Bone marrow (tissue), 2 donors: ENCODE data around the gene ADAM10.

Experiments used
- DNase-seq, 2 donors: peaks; one replicate each; lab custom pipeline; 2025; lab: John Stamatoyannopoulos, UW

The ADAM10 gene

DNA sequence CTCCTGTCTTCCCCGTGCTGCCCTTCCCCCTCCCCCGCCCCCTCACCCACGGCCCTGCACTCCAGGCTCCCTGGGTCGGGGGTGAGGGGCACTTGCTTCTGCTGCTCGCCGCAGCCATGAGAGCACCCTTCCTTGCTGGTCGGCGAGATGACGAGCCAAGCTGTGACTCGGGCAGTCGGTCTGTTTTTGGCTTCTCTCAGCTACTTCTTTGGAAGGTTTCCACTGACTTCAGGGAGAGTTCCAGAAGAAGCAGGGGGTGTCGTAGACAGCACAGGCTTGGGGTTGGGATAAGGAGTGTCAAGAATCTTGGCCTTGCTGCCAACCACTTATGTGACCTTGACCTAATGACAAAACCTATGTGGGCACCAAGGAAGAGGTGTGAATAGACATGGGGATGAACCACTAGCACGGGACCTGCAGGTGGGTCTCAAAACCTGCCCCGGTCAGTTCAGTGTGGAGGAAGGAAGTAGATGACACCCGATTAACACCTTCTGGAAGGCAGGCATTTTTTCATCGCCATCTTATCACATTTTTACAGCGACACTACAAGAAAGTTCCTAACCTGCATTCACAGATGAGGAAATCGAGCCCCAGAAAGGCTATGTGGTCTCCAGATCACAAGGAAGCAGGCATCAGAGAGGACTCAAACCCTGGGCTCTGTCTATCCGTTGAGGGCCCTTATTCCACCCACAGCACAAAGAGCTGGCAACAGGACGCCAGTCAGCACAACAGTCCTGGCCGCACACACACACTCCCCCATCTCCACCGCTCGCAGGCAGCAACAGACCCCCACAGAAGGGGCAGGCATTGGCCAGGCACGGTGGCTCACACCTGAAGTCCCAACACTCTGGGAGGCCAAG, 196.8 kb downstream of the ADAM10 start:
- DNase-seq, result no peak

DNA sequence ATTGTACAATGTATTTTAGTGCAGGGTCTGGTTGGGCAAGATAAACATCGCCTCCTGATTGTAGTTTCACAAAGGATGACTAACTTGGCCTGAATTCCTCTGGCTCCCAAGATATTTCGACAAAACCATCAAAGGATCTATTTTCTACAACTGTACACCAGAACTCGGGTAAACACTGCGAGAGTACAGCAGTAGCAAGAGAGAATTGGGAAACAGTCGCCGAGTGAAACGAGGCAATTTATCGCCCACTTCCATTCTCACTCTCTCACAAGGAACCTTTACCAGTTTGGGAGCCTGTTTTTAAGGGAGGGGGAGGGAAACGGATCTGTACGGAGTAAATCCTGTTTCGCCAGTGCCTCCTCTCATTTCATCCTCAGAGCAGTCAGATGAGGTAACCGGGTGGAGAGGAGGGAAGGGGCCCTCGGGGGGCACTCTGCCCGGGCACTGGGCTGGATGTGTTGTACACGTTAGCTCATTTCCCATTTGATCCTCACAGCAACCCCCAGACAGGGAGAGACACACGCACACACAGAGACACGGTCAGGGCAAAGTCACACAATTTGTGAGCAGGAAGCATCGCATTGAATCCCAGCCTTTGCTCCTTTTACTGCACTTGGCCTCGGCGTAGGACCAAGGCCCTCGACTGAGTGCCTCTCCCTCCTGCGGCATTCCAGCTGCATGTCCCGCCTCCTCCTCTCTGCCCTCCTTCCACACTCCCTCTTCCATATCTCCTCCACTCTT, 197.6 kb downstream of the ADAM10 start:
- no peak for DNase-seq

DNA sequence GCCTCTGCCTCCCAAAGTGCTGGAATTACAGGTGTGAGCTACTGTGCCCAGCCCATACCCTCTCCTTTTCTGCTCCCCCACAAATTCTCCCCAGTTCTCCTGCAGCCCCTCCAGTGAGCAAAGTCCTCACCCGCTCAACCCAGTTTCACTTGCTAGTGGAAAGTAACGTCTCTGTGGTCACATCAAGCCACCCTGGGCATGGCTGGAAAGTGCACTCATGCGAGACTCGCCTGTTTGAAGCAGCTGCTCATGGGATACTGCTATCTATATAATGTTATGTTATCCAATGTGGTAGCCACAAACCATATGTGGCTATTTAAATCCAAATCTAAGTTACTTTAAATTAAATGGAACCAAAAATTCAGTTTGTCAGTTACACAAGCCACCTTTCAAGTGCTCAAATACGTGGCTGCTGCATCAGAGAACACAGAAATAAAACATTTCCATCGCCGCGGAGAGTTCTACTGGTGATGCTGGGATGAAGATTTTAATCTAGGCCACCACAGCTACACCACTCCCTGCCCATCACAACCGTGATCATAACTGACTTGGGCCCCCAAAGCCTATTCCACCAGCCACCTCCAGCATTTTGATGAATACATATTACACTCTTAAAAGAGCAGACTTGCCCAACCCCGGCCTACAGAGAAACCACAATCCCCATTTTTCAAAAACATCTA, 198.3 kb downstream of the ADAM10 start:
- no peak for DNase-seq

DNA sequence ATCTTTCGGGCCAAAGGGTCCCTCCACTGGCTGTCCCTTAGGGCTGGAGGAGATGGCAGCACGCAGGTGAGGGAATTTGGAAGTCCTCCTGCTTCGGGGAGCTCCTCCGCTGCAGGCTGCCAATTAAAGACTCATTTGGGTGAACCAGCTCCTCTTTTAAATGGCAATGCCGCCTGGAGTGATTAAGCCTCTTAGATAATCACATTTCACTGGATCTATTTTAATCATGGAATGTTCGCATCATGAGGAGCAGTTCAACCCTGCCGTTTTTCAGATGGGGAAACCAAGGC, 199.8 kb downstream of the ADAM10 start:
- DNase-seq, result no peak

DNA sequence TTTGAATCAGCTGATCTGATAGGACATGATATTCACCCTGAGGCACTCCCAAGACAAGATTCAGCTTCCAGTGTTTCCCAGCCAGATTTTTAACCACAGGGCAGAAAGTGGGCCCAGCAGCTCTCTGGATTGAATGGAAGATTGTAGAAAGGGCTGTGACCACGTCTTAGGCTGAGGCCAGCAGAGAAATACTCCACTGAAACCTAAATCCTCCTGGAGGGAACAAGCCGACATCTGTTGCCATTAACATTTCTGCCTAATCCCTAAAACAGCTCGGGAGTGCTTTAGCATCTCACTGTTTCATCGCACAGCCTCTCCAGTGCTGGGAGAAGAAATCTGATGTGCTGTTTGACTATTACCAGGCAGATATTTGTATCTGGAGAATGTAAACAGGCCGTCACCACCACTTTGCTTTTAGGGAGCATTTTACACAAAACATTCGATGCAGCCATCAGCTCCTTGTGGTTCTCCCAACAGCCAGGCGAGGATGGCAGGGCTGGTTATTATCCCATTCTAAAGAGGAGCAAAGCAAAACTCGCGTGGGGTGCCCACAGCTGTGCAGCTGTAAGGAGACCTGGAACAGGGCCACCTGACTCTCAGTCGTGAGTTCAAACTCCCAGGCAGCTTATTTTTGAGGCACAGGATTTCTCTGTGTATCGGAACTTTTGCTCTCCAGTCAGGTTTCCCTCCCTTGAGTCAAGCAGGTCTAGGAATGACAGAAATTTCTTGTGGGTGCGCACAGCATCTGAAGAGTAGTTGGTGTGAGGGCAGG, 200.3 kb downstream of the ADAM10 start:
- DNase-seq, result no peak

DNA sequence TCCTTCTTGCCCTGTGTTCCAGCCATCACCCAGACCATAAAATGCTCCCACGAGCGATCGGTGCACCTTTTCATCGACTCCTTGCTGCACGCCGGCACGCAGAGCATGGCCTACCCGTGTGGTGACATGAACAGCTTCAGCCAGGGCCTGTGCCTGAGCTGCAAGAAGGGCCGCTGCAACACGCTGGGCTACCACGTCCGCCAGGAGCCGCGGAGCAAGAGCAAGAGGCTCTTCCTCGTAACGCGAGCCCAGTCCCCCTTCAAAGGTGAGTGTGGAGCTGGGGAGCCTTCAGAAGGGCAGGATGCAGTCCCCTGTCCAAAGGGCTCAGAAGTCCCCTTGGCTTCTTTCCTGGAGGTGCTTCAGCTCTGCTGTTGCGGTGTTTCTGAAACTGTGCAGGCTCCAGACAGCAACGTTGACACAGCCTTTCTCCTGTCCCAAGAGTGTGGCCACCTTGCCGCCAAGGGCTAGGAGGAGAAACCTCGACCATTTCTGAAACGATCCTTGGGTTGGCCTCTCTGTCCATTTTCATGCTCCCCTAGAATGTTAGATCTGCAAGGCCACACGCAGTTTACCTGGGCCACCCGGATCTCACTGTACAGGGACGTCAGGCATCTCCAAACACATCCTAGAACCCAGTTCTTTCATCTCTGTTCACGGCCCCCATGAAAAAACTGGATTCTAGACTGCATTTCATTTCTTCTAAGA, 201.0 kb downstream of the ADAM10 start:
- no peak for DNase-seq

DNA sequence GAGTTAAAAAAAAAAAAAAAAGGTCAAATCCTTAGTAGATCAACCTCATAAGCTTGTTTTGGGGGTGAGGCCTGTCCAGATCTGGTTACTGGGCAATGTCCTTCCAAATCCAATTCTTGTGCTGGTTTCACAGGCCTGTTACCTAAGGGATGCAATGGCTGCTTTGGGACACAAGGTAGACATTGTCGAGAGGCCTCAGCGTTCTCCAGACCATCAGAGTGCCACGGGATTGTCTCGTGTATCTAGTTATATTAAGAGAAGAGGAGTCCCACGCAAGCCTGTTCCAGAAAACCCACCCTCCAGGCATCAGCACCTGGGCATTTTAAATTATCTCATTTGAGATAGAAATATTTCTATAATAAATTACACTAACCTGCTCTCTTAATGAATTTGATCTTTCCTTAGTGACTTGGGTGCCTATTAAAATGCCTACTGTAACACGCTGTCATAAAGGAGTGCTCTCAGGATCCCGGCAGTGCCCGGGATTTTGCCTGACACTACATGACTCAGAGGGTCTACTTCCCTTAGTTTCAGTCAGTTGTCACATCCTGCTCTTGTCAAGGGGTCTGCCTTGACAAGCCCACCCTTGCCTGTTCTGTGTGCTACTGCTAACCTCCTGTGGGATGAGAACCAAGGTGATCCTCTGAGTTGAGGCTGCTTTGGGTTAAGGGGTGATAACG, 201.7 kb downstream of the ADAM10 start:
- no peak for DNase-seq

DNA sequence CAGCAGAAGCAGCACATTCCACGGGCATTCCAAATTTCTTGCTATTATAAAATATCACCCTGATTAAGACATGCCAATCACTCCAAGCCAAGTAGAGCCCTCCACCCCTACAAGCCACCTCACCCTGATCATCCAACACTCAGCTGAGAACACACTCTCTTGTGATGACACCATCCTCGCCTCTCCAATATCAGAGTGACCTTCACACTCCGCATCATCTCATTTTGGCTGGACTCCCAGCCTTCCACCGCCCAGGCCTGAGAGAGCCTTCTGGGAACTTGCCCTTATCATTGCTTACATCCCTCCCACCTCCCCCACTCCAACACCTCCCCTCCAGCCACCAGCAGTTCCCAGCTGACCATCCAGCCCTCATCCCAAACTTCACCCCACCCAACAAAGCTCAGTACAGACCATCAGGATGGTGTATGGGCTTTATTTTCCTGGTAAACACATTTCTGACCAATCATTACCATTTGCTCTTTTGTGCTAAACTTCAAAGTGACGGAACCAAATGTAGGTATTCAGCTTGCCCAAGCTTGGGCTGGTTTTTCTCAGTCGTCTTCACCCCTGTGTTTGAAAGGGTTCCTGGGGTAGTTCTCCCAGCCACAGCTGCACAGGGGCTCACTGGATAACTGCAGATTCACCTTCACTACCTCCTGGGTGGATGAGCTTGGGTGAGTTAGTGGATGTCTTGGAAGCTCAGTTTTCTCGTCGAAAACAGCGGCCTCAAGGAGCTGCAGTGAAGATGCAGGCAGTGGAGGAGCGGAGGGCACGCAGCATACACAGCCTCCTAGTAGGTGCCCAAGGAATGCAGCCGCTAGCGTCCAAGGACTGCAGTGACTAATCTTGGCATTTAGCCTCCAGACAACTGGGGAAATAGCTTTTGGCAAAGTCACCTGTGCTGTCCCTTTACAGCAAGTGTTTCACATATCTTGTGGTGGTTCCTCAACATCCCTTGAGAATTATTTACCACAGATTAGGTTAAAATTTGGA, 202.6 kb downstream of the ADAM10 start:
- no peak for DNase-seq

DNA sequence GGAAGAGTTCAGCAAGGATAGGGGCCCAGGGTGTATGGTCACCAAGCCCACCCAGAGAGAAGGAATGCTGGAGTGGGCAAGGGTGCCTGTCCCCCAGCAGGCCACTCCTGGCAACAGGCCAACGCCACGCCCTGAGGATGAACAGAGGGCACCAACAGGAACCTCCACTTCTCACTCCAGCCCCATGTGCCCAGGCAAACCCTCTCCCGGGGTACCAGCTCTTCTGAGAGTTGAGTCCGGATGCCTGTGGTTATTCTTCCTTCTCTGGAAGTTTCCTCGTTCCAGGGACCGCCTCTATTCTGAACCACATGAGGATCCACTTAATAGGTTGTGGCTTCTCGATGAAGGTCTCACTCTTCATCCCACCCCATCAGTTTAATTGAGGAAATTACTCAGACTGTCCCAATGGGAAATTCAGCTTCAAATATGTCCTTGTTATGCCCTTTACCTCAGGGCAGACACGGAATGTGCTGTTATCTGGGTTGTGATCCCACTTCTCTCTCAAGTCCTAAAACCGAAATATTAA, 203.4 kb downstream of the ADAM10 start:
- no peak for DNase-seq

DNA sequence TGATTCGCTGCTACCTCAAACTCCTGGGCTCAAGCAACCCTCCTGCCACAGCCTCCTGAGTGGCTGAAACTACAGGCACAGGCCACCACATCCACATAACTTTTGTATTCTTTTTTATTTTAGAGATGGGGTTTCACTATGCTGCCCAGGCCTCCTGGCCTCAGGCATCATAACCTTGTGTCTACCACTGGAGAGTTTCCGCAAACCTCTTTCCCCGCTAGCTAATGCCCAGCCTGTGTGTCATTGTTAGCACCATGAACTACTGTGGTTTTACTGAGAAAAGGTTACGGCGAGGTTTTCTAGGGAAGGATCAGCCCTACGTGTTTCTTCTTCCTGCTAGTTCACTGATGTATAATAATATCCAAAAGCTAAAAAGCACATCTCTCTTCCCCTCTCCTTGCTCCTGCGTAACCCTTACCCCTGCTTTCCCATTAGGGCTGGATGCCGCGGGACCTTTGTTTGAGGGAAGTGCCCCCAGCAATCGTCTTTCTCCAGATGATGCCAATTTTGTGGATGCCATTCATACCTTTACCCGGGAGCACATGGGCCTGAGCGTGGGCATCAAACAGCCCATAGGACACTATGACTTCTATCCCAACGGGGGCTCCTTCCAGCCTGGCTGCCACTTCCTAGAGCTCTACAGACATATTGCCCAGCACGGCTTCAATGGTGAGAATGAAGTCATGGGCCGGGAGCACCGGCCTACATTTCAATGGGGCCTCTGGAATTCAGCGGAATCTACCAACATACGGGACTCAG, 204.0 kb downstream of the ADAM10 start:
- DNase-seq, result no peak

DNA sequence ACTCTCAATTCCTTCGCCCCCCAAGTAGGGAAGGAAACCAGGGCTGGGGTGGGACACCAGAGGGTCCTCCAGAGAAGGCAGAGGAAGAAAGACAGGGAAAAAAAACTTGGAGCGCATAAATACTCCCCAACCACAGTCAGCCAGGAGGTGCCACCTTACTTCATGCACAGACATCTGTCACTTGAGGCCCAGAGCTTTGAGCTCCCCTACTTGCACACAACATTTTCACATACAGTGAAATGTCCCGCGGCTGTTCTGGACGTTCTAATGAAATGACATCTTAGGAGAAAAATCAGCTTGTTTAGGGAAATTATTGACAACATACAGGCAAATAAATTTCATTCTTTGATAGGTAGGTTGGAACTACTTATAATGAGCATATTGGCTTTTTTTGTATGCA, 204.8 kb downstream of the ADAM10 start:
- no peak for DNase-seq

DNA sequence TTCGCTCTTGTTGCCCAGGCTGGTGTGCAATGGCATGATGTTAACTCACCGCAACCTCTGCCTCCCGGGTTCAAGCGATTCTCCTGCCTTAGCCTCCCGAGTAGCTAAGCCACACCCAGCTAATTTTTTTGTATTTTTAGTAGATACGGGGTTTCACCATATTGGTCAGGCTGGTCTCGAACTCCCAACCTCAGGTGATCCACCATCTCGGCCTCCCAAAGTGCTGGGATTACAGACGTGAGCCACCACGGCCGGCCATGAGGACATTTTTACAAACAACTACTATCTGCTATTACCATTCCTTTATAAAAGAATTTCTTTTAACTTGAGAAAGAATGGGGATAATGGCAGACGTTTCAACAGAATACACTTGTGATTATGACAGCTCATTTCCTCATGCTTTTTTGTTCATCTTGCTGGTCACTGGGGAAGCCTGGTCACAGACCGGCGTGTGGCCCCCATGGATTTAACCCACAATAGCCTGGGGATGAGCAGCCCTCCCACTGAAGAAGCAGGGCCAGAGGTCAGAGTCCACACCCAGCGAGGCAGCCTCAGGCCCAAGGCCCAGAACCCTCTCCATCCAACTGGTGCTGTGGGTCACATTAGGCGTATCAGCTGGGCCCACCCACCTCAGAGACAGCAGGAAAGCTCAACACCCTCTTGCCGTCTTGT, 205.7 kb downstream of the ADAM10 start:
- DNase-seq, result no peak

DNA sequence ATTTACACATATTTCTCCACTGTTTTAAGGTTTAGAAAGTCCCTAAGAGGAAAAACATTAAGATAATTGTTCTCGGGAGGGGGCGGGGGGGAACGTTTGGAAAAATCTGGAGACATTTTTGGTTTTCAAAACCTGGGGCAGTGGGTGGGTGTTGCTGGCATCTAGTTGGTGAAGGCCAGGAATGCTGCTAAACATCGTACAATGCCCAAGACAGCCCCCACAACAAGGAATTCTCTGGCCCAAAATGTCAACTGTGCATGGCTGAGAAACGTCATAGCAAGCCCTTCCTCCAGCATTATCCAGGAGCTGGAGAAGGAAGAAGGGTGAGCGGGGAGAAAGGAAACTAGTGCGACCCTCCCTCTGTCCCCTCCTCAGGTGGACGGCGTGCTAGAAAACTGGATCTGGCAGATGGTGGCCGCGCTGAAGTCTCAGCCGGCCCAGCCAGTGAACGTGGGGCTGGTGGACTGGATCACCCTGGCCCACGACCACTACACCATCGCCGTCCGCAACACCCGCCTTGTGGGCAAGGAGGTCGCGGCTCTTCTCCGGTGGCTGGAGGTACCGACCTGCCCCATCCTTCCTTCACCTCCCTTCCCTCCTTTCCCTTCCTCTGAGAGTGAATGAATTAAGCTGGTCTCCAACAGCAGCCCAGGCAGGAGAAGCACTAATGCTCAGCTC, 208.0 kb downstream of the ADAM10 start:
- no peak for DNase-seq

DNA sequence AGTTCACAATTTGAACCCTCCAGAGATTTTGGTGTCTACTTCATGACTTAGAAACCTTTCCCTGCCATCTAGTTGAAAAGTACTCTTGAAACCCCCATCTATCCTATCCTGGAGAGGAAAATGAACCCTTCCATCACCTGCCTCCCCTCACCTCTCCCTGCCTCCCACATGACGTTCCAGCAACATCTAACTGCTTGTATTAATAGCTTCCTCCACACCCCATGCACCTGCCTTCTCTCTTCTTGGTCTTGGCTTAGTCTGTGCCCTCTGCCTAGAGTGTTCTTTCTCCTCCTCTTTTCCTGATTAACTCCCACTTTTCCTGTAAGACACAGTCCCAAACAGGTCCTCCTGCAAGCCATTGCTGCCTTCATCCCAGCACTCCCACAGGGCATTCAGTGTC, 210.0 kb downstream of the ADAM10 start:
- no peak for DNase-seq

DNA sequence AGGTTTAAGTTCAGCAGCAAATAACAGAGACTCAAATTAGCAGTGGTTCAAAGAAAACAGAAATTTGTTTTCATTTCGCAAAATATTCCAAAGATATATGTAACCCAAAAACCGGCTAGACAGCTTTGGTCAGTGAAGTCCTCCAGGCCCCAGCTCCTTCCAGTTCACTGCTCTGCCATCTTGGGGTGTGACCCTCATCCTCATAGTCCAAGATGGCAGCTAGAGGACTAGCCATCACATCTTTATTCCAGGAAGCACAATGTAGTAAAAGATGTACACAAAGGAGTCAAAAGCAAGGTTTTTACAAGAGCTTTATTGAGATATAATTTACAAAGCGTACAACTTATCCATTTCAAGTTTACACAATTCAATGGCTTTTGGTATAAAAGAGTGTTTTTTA, 210.6 kb downstream of the ADAM10 start:
- DNase-seq, result no peak
